Spleen (tissue), 11 donors: ENCODE measurements around the gene ANO2. TPM values are rescaled to one million over a fixed set of nuclear protein-coding genes. Genes with fewer than 3 reads are reported as not detected.

Experiments
- DNase-seq: peaks from one replicate; pipeline ENCODE4 v3.0.0-alpha.2; 2020
- H3K27ac ChIP-seq, 8 donors: fragments of 200-600 bp; sonication (generic) in 7 of 8; 1 replicate in 4 of 8; 2 replicates in 4 of 8; pipeline versions ENCODE4 v1.5.0 to v1.8.0; 2016 to 2021; ENCODE audit warnings: inconsistent platforms in 4 of 8, mild to moderate bottlenecking in 4 of 8, moderate library complexity in 1 of 8
- H3K27me3 ChIP-seq, 7 donors: fragments of 200-600 bp; sonication (generic) in 6 of 7; replicated peaks in 1 of 7; 1 replicate in 4 of 7; 2 replicates in 3 of 7; pipeline versions ENCODE4 v1.5.0 to v1.8.0; 2016 to 2021; ENCODE audit warnings: inconsistent platforms in 3 of 7, mild to moderate bottlenecking in 1 of 7
- H3K36me3 ChIP-seq, 6 donors: fragments of 200-600 bp; sonication (generic) in 5 of 6; 1 replicate in 4 of 6; 2 replicates in 2 of 6; pipeline versions ENCODE4 v1.5.0 to v1.8.0; 2016 to 2021; ENCODE audit warnings: inconsistent platforms in 2 of 6
- H3K4me1 ChIP-seq, 6 donors: fragments of 200-600 bp; sonication (generic) in 5 of 6; 1 replicate in 3 of 6; 2 replicates in 3 of 6; pipeline versions ENCODE4 v1.5.0 to v1.8.0; 2016 to 2021; ENCODE audit warnings: inconsistent platforms in 3 of 6
- H3K4me3 ChIP-seq, 8 donors: fragments of 200-600 bp; sonication (generic) in 7 of 8; 1 replicate in 4 of 8; 2 replicates in 4 of 8; pipeline versions ENCODE4 v1.5.0 to v1.8.0; 2016 to 2021; ENCODE audit warnings: inconsistent platforms in 4 of 8, mild to moderate bottlenecking in 4 of 8, moderate library complexity in 2 of 8
- H3K9me3 ChIP-seq, 8 donors: fragments of 200-600 bp; sonication (generic) in 7 of 8; 1 replicate in 4 of 8; 2 replicates in 4 of 8; pipeline versions ENCODE4 v1.5.0 to v1.8.0; 2016 to 2021; ENCODE audit warnings: inconsistent platforms in 4 of 8
- POLR2A ChIP-seq, 3 donors: fragments of 450-650 bp; IDR thresholded peaks; one replicate each; pipeline ENCODE4 v1.5.1; 2017; ENCODE audit warnings: antibody characterized with exemption in 3 of 3, mild to moderate bottlenecking in 1 of 3
- POLR2AphosphoS5 ChIP-seq, 3 donors: sonication (generic); formaldehyde crosslinking; IDR thresholded peaks; one replicate each; pipeline ENCODE4 v1.5.1; 2017; ENCODE audit warnings: antibody characterized with exemption in 3 of 3
- WGBS, 5 donors: extraction: QIAGEN DNeasy Blood & Tissue Kit in 3 of 5; methylation state at CpG; one replicate each; pipeline versions ENCODE4 v1.1.5 to v1.1.7; 2013 to 2018; 5-methylcytosine and 5-hydroxymethylcytosine counted together
- intact Hi-C: fragments of 100-400 bp; cut with DNase I; formaldehyde crosslinking; loops from one replicate; pipeline ENCODE4 v1.15.0; 2023; ENCODE audit warnings: low total_unique reads
- polyA plus RNA-seq, 3 donors: library from polyadenylated mRNA; stranded (reverse); fragments of 200-250 nt; gene quantifications; one replicate each; pipeline ENCODE4 v1.2.1, GENCODE V29; 2013
- total RNA-seq, 7 donors: library from RNA; depleted of rRNA in 3 of 7; stranded (reverse); fragments of >200 nt in 3 of 7; fragmentation: NEBNext Ultra II Directional in 4 of 7; extraction: Animal tissue kit (Norgen Biotek cat#: 25700) in 4 of 7; gene quantifications; one replicate each; pipeline versions ENCODE4 v1.1.0 to v1.2.1, GENCODE V29; 2016 to 2021
- TF ChIP-seq, protein P1 (sequence below), 11 experiments: fragments of 200-600 bp in 7 of 11; fragments of 450-650 bp in 4 of 11; sonication (generic) in 4 of 11; IDR thresholded peaks in 8 of 11; conservative IDR thresholded peaks in 3 of 11; 1 replicate in 7 of 11; 2 replicates in 4 of 11; pipeline versions ENCODE4 v1.4.0 to v1.8.0; 2016 to 2021; ENCODE audit warnings: antibody characterized with exemption in 11 of 11, inconsistent platforms in 4 of 11, mild to moderate bottlenecking in 1 of 11
- donor health status: healthy with polysubstance abuse.
- donor health status: DM: no; HTN: no; CAD: no; lungs with moderate emphysema.
- donor health status: DM: no; HTN: no; CAD: no.
- donor health status: Bipolar disorder and iron deficiency.
- donor health status: healthy.
- donor health status: DM: no; HTN: no; CAD: no.
- donor health status: DM: yes; HTN: yes; CAD: no.

ANO2 gene
- total and polyA plus RNA-seq, 10 donors: 1.1 to 35.1 (median 14.2) TPM

DNA sequence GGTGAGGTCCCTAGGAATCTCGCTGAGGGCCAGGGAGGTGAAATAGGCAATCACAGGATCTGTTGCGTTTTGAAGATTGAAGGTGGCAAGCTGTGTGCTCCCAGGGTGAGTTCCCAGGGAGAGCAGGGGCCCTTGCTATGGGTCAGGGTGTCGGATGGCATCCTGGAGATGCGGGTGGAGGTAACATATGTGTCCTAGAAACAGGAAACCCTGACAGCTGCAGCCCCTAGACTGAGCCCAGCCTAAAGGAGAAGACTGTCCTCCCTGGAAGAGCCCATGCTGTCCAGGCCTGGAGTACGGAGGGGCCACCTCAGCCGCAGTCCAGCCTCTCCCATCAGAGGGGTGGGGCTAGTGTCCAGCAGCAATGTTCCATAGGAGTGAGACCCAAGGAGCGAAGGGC lies 318.9 kb downstream of the ANO2 start:
- Histone ChIP-seq H3K4me1 (peaks cover 0 to 8% (median 0%) of the 10 kb centered on the region in 6 donors), H3K27ac (no peak overlapping the region), H3K4me3 (no peak overlapping the region), H3K9me3 (no peaks in the 10 kb centered on the region), H3K36me3 (no peaks in the 10 kb centered on the region), H3K27me3 (peaks cover 0 to 5% (median 0%) of the 10 kb centered on the region in 7 donors)
- WGBS, 5 donors: 86 to 95% (median 91%) methylated on average over 6 to 7 of the region's 7 CpGs
- DNase-seq: no peak
- intact Hi-C loops: no loop called here
- TF ChIP-seq POLR2AphosphoS5 (IDR thresholded peaks at IDR 0.05): no peak
- no peak for TF ChIP-seq POLR2A (IDR thresholded peaks at IDR 0.05)
- TF ChIP-seq, protein P1, sequence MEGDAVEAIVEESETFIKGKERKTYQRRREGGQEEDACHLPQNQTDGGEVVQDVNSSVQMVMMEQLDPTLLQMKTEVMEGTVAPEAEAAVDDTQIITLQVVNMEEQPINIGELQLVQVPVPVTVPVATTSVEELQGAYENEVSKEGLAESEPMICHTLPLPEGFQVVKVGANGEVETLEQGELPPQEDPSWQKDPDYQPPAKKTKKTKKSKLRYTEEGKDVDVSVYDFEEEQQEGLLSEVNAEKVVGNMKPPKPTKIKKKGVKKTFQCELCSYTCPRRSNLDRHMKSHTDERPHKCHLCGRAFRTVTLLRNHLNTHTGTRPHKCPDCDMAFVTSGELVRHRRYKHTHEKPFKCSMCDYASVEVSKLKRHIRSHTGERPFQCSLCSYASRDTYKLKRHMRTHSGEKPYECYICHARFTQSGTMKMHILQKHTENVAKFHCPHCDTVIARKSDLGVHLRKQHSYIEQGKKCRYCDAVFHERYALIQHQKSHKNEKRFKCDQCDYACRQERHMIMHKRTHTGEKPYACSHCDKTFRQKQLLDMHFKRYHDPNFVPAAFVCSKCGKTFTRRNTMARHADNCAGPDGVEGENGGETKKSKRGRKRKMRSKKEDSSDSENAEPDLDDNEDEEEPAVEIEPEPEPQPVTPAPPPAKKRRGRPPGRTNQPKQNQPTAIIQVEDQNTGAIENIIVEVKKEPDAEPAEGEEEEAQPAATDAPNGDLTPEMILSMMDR (IDR thresholded peaks at IDR 0.05 in 8 of 11, conservative IDR thresholded peaks at IDR 0.05 in 3 of 11): no peak

- TF ChIP-seq POLR2A (IDR thresholded peaks at IDR 0.05) (no peak), POLR2AphosphoS5 (IDR thresholded peaks at IDR 0.05) (no peak)
- TF ChIP-seq, protein P1 (IDR thresholded peaks at IDR 0.05 in 8 of 11, conservative IDR thresholded peaks at IDR 0.05 in 3 of 11): no peak
- peaks cover 0 to 8% (median 0%) of the 10 kb centered on the region in 6 donors for H3K4me1 ChIP-seq
- no peak overlapping the region for H3K27ac ChIP-seq
- peaks cover 0 to 5% (median 0%) of the 10 kb centered on the region in 7 donors for H3K27me3 ChIP-seq
- no peak overlapping the region for H3K4me3 ChIP-seq
- WGBS, 5 donors: 63 to 69% (median 66%) methylated on average over 13 of the region's 13 CpGs
- intact Hi-C loops: no loop called here
- DNase-seq: no peak
- no peaks in the 10 kb centered on the region for H3K36me3 ChIP-seq
- H3K9me3 ChIP-seq: no peaks in the 10 kb centered on the region
Measured at GRCh38 chr12:5624486-5625272, 320.4 kb downstream of the ANO2 start.

- intact Hi-C loops: no loop called here
- H3K4me3 ChIP-seq: no peak overlapping the region
- H3K27me3 ChIP-seq: peaks cover 0 to 5% (median 0%) of the 10 kb centered on the region in 7 donors
- H3K9me3 ChIP-seq: no peaks in the 10 kb centered on the region
- no peaks in the 10 kb centered on the region for H3K36me3 ChIP-seq
- DNase-seq: no peak
- no peak overlapping the region for H3K27ac ChIP-seq
- TF ChIP-seq POLR2A (IDR thresholded peaks at IDR 0.05) (no peak), POLR2AphosphoS5 (IDR thresholded peaks at IDR 0.05) (no peak)
- TF ChIP-seq, protein P1 (IDR thresholded peaks at IDR 0.05 in 8 of 11, conservative IDR thresholded peaks at IDR 0.05 in 3 of 11): no peak
- H3K4me1 ChIP-seq: peaks cover 0 to 8% (median 0%) of the 10 kb centered on the region in 6 donors
- 83 to 94% (median 87%) methylated on average over 7 of the region's 7 CpGs for WGBS, 5 donors
Measured at GRCh38 chr12:5623411-5623810, 321.6 kb downstream of the ANO2 start.

DNA sequence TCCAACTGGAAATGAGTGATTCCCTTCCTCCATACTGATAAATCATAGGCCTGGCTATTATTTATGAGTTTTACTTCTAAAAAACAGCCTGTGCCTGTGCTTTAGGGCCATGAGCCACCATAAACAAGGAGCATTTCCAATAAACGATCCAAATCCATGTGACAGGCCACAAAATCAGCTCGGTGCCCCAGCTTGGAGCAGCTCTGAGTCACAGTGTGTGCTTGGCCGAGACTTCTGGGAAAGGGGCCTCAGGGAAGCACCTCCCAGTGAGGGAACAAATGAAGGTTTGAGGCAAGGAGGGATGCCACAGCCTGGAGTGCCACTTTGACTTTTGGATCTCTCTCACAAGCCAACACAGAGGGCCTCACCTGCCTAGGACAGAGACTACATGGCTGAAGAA lies 322.8 kb downstream of the ANO2 start:
- peaks cover 0 to 8% (median 0%) of the 10 kb centered on the region in 6 donors for H3K4me1 ChIP-seq
- intact Hi-C loops: no loop called here
- 69 to 87% (median 85%) methylated on average over 3 of the region's 3 CpGs for WGBS, 5 donors
- H3K4me3 ChIP-seq: no peak overlapping the region
- TF ChIP-seq POLR2A (IDR thresholded peaks at IDR 0.05): no peak
- TF ChIP-seq, protein P1 (IDR thresholded peaks at IDR 0.05 in 8 of 11, conservative IDR thresholded peaks at IDR 0.05 in 3 of 11): no peak
- TF ChIP-seq POLR2AphosphoS5 (IDR thresholded peaks at IDR 0.05): no peak
- peaks cover 0 to 5% (median 0%) of the 10 kb centered on the region in 7 donors for H3K27me3 ChIP-seq
- no peak overlapping the region for H3K27ac ChIP-seq
- no peak for DNase-seq
- no peaks in the 10 kb centered on the region for H3K36me3 ChIP-seq
- no peaks in the 10 kb centered on the region for H3K9me3 ChIP-seq
